H4 (cell line): ENCODE results near the gene CHP1. TPM values are rescaled to one million over a fixed set of nuclear protein-coding genes. Genes with fewer than 3 reads are reported as not detected.
"Not testable (repeated sequence)": the region's sequence is repeated elsewhere in the genome, so short reads cannot be mapped to it uniquely, and the experiment has no call there.

Experiments
- DNase-seq: peaks from one replicate; pipeline ENCODE4 v3.0.0-alpha.2; 2015; ENCODE audit warnings: low spot score
- total RNA-seq: library from RNA; depleted of rRNA; stranded (reverse); fragments of >200 nt; shearing (Covaris generic); gene quantifications from 2 replicates; pipeline ENCODE4 v1.2.3, GENCODE V29; 2014; rRNA removed

The CHP1 gene
- 71.6 and 134 TPM in 2 replicates for total RNA-seq

DNA sequence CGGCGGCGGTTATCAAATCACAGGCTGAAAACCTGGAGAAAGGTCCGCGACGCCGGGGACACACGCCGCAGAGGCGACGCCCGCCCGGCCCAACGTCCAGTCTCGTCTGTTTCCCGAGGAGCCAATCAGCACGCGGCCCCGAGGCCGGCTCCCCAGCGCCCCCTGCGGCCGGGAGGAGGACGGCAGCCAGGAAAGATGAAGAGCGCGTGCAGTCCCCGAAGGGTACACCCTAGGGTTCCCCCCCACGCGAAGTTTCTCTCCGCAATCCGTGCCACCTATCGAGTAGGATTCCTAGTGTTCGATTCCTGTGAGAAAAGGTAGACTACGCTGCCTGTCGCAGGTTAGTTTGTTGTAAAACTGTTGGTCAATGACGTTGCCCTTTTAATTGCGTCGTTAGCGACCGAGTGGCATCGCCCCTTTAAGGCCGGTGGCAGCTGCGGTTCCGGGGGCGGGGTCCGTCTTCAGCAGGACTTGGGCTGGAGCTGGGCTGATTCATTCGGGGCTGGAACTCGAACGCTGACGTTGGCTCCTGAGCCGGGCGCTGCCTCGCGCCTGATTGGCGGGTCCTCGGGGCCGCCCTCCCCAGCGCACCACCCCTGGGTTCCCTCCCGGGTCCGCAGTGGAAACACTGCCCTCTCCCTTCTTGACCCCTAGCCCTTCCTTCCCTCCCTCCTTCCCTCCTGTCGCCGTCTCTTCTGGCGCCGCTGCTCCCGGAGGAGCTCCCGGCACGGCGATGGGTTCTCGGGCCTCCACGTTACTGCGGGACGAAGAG lies at the start of gene CHP1, which contains the start of gene EXD1:
Gene CHP1 (plus strand): TSS at position 619 of the 772 bp plus-strand sequence. CDS start 115 bp downstream, at position 734.
Gene EXD1 (minus strand): TSS at position 108 of the 772 bp plus-strand sequence. CDS start 4,182 bp downstream, outside the sequence.
- DNase-seq = peak; percentile 97

GRCh38 chr15:41182266-41182665 lies 48.8 kb upstream of the CHP1 start:
- DNase-seq = no peak

DNA sequence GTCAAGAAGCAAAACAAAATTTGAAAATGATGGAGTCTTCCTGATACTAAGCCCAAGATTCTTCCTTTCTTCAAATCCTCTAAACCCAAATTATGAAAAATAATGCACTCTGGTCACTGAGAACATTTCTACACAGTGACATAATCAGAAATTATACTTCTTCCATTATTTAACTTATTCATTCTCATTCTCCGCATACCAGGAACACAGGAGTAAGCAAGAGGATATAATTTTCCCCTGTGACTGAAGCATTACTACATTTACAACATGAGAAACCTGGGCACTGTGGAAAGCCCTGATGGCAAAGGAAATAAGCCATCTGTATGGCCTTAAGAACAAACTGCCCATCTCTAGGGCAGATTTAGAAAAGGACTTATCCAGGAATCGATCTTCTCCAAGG lies 47.5 kb upstream of the CHP1 start:
- DNase-seq = no peak

GRCh38 chr15:41194444-41194843 lies 36.6 kb upstream of the CHP1 start:
- no peak for DNase-seq

- DNase-seq = no peak
These were observed 31.6 kb upstream of the CHP1 start for GRCh38 chr15:41199470-41199869.

DNA sequence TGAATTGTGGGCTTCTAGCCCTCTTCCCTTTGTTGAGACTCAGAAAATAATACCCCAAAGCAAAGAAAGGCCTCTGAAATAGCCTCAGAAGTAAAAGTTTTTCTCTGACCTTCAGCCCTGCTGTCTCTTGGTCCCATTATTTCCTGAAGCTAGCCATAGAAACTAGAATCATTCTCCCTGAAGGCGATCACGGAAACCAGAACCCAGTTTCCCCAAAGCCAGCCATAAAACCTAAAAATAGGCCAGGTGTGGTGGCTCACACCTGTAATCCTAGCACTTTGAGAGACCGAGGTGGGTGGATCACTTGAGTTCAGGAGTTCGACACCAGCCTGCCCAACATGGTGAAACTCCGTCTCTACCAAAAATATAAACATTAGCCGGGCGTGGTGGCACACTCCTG lies 27.7 kb upstream of the CHP1 start:
- no peak for DNase-seq

DNA sequence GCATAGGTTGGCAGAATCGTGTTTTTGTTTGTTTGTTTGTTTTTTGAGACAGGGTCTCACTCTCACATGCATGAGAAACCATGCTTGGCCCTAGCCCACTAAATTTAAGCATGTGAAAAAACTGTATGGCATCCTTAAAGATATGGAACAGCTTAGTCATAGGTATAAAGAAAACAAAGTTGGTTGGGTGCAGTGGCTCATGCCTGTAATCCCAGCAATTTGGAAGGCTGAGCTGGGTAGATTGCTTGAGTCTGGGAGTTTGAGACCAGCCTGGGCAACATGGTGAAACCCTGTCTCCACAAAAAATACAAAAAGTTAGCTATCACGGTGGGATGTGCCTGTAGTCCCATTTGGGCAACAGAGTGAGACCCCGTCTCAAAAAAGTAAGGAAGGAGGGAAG lies 25.8 kb upstream of the CHP1 start:
- no peak for DNase-seq

DNA sequence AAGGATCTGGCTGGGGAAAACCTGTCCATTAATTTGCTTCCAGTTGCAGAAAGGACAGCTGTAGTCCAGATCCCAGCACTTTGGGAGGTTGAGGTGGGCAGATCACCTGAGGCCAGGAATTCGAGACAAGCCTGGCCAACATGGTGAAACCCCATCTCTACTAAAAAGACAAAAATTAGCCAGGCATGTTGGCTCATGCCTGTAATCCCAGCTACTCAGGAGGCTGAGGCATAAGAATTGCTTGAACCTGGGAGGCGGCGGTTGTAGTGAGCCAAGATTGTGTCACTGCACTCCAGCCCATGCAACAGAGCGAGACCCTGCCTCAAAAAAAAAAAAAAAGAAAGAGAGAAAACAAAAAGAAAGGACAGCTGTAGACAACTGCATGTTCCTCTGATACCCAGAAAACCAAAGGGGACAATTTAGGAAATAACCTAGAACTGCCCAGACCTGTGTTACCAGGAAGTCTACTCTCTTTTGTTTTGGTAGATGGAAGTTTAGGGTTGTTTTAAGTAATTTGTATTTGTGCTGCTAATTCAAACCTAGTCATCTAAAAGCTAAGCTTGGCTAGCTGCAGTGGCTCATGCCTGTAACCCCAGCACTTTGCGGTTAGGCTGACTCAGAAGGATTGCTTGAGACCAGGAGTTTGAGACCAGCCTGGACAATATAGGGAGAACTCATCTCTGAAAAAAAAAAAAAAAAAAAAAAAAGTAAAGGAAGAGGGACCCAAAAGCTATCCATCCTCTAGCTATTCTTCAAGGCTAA lies 23.2 kb upstream of the CHP1 start:
- peak; percentile 84 for DNase-seq

DNA sequence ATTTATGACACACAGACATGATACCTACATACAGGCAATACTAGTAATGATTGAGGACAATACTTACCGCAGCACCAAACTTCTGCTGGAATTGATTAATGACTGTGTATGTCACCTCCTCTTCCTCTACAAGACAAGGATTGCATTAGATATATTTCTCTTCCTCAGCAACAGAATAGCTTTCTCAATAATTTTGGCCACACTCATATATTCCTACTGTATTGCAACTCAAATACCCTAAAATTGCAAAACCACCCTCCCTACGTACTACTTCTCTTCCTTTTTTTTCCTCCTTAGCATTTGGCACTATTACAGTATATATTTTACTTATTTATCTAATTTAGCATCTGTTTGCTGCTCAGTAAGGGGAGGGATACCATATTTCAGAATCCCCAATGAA lies 15.4 kb upstream of the CHP1 start:
- no peak for DNase-seq

GRCh38 chr15:41218851-41219250 lies 12.2 kb upstream of the CHP1 start:
- no peak for DNase-seq

DNA sequence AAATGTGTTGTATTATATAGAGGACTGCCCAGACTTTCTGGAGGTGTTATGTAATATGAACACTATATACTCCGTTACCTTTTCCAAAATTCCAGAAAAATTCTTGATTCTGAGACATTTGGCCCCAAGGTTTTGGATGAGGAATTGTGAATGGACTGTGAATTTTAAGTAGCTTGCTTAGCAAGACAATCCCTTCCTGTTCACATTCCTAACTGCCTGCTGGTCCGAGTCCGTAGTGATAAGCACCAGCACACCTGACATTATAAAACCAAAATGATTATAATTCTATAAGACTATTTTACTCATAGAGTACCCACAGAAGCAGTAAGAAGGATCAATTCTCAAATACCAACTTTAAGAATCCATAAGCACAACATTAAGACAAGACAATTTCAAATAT lies 11.7 kb upstream of the CHP1 start:
- DNase-seq = no peak

DNA sequence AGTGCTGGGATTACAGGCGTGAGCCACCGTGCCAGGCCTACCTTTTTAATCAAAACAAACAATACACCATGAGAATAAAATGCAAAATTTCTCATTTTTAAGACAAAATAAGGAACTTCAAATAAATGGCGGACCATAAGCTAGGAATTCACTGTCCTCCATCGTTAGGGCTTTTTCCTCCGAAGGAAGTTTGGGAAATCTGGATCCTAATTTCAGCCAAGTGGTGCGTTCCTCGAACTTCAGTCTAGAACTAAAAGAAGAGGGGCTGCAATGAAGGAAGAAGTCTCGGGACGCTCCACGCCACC lies 771 bp upstream of the CHP1 start:
- no peak for DNase-seq

DNA sequence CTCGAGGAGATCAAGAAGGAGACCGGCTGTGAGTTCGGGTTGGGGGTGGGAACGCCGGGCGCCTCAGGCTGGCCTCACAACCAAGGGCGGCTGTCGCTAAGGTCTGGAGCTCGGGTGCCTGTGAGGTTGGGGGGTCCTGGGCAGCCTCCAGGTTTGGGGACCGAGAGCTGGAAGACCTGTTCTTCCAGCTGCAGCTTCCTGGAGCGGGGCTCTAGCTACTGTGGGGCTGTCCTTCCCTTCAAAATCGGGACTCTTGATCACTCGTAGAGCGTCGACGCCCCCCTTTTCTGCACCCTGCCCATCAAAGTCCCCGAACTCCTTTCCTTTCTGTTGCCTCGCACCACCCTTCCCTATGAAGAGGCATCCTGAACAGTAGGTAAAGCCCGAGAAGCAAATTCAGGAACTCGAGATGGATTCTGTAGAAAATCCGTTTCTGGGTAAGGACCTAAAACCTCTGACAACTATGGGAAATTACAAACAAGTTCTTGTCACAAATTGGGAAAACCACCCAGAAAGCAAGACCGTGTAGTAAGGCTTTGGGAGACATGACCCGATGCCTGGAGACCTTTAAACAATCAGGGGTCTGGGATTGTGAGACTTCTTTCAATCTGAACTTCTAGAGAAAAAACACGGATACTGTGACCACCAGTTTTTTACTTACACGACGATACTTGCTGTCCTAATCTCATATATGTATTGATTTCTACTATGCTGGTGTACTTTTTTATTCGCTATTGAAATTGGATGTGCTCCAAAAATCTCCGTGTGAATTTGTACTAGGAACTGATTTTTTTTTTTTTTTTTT lies 556 bp downstream of the CHP1 start:
- DNase-seq = no peak

- DNase-seq = no peak
These were observed 2.3 kb downstream of the CHP1 start for GRCh38 chr15:41233367-41233771.

DNA sequence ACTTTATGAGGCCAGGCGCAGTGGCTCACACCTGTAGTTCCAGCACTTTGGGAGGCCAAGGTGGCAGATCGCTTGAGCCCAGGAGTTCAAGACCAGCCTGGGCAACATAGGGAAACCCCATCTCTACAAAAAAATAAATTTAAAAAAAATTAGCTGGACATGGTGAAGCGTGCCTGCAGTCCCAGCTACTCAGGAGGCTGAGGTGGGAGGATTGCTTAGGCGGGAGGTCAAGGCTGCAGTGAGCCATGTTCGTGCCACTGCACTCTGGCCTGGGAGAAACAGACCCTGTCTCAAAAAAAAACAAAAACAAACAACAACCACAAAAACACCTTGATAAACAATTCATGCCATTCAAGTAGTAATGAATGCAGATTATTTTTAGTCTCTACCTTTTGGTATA lies 4.2 kb downstream of the CHP1 start:
- not testable (repeated sequence) for DNase-seq

GRCh38 chr15:41235929-41236328 lies 4.9 kb downstream of the CHP1 start:
- no peak for DNase-seq

GRCh38 chr15:41238100-41238499 lies 7.0 kb downstream of the CHP1 start:
- no peak for DNase-seq

DNA sequence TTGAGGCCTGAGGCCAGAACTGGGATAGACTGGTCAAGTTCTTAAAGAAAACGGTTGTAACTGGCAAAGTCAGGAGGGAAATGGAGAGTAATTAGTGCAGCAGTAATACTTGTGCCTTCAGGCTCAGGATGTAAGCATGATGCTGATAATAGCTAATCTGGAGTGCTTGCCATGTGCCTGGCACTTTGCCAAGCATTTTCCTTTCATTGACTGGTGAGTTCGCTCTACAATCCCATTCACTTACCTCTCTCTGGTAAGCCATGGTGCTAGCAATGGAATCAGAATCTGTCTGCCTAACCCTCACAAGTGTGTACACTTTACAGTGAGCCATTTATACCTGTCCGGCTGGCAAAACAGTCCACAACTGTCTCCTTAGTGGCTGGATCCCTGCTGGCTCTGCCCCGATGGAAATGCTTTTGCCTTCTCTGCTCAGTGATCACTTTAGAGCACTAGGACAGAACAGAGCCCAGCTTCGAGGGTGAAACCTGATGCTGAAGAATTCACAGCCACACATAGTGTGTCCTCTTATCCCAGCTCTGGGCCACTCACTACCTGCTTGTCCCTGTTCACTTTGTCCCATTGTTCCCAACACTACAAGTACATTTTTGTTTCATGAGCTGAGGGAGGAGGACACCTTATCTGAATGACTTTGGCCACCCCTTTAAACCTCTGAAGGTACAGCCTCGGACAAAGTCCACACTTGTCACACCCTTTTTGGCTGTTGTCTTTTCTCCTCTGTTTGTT lies 10.3 kb downstream of the CHP1 start:
- DNase-seq = no peak

DNA sequence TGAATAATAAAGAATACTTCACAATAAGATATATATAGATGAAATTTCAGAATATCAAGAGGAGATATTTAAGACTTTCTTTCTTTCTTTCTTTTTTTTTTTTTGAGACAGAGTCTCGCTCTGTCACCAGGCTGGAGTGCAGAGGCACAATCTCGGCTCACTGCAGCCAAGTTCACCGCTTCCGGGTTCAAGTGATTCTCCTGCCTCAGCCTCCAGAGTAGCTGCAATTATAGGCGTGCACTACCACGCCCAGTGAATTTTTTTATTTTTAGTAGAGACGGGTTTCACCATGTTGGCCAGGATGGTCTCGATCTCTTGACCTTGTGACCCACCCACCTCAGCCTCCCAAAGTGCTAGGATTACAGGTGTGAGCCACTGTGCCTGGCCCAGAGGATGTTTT lies 19.7 kb downstream of the CHP1 start:
- not testable (repeated sequence) for DNase-seq

GRCh38 chr15:41251411-41251810 lies 20.3 kb downstream of the CHP1 start:
- no peak for DNase-seq

GRCh38 chr15:41254560-41254959 lies 23.5 kb downstream of the CHP1 start:
- no peak for DNase-seq

DNA sequence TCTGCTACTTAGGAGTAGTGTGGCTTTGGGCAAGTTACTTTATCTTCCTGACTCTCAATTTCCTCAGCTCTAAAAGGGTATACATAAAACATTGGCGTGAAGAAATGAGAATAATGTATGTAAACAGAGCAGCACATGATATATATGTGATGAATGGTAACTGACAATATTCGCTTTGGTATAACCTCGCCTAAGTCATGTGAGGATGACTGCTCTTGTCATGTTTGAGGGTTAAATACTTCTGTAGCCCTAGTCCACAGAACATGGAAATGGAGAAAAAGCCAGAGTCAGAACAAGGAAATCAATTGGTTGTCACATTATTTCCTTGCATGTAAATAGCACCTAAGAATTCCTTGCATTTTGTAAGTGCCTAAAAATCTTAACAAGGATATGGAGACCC lies 25.0 kb downstream of the CHP1 start:
- DNase-seq = no peak
